H9 (cell line): ENCODE measurements around the gene NLRP12. TPM values are rescaled to one million over a fixed set of nuclear protein-coding genes. Genes with fewer than 3 reads are reported as not detected.
A peak's percentile ranks its signal among the peaks of the same experiment; 100 is the strongest.

Source experiments
- DNase-seq: peaks from one replicate; pipeline ENCODE4 v3.0.0-alpha.2; 2017
- H2AFZ ChIP-seq: one replicate; pipeline ENCODE4 v1.6.1; 2013; ENCODE audit warnings: mild to moderate bottlenecking, low read length, control low read depth, moderate library complexity
- H2AK5ac ChIP-seq: 2 replicates; pipeline ENCODE4 v1.6.1; 2013; ENCODE audit warnings: low read length, control low read depth, mixed read lengths; ENCODE audit not compliant: insufficient read length
- H2BK120ac ChIP-seq: one replicate; pipeline ENCODE4 v1.6.1; 2013; ENCODE audit warnings: low read depth, mild to moderate bottlenecking, low read length, control low read depth, inconsistent platforms; ENCODE audit not compliant: poor library complexity, severe bottlenecking
- H2BK12ac ChIP-seq: 2 replicates; pipeline ENCODE4 v1.6.1; 2013; ENCODE audit warnings: low read length, control low read depth, mixed read lengths, low read depth; ENCODE audit not compliant: insufficient read length
- H2BK15ac ChIP-seq: 2 replicates; pipeline ENCODE4 v1.6.1; 2013; ENCODE audit warnings: low read depth, low read length, control low read depth
- H2BK20ac ChIP-seq: one replicate; pipeline ENCODE4 v1.6.1; 2013; ENCODE audit warnings: low read depth, mild to moderate bottlenecking, low read length, control low read depth, inconsistent platforms; ENCODE audit not compliant: poor library complexity, severe bottlenecking
- H2BK5ac ChIP-seq: 2 replicates; pipeline ENCODE4 v1.6.1; 2013; ENCODE audit warnings: low read length, control low read depth, mixed read lengths; ENCODE audit not compliant: insufficient read length
- H3K14ac ChIP-seq: 2 replicates; pipeline ENCODE4 v1.6.1; 2013; ENCODE audit warnings: low read length, control low read depth; ENCODE audit not compliant: insufficient read depth
- H3K18ac ChIP-seq: 2 replicates; pipeline ENCODE4 v1.6.1; 2013; ENCODE audit warnings: low read depth, mild to moderate bottlenecking, mixed read lengths, low read length, control low read depth; ENCODE audit not compliant: insufficient read length
- H3K23ac ChIP-seq: 2 replicates; pipeline ENCODE4 v1.6.1; 2013; ENCODE audit warnings: low read length, control low read depth, mixed read lengths, low read depth; ENCODE audit not compliant: insufficient read length
- H3K23me2 ChIP-seq: 2 replicates; pipeline ENCODE4 v1.6.1; 2013; ENCODE audit warnings: low read depth, mild to moderate bottlenecking, mixed read lengths, low read length, control low read depth; ENCODE audit not compliant: insufficient read length, poor library complexity, severe bottlenecking
- H3K27ac ChIP-seq: 2 replicates; pipeline ENCODE4 v1.5.1; 2013; ENCODE audit warnings: low read length, control low read depth, mixed read lengths, low read depth; ENCODE audit not compliant: insufficient read length
- H3K27me3 ChIP-seq: 2 replicates; pipeline ENCODE4 v1.6.1; 2013; ENCODE audit warnings: low read length, control low read depth, inconsistent platforms; ENCODE audit not compliant: insufficient read depth
- H3K4ac ChIP-seq: 2 replicates; pipeline ENCODE4 v1.6.1; 2013; ENCODE audit warnings: low read depth, mild to moderate bottlenecking, control low read depth, inconsistent platforms, low read length, moderate library complexity
- H3K4me1 ChIP-seq: 2 replicates; pipeline ENCODE4 v1.6.1; 2013; ENCODE audit warnings: low read length, control low read depth, inconsistent platforms; ENCODE audit not compliant: insufficient read depth
- H3K4me2 ChIP-seq: 2 replicates; pipeline ENCODE4 v1.6.1; 2013; ENCODE audit warnings: low read length, control low read depth, mixed read lengths; ENCODE audit not compliant: insufficient read length, insufficient read depth
- H3K56ac ChIP-seq: 2 replicates; pipeline ENCODE4 v1.6.1; 2013; ENCODE audit warnings: low read depth, mild to moderate bottlenecking, mixed read lengths, low read length, control low read depth; ENCODE audit not compliant: insufficient read length
- H3K79me1 ChIP-seq: 2 replicates; pipeline ENCODE4 v1.6.1; 2013; ENCODE audit warnings: low read depth, mild to moderate bottlenecking, moderate library complexity, low read length, control low read depth, inconsistent platforms; ENCODE audit not compliant: insufficient read depth, poor library complexity, severe bottlenecking
- H3K79me2 ChIP-seq: 2 replicates; pipeline ENCODE4 v1.6.1; 2013; ENCODE audit warnings: low read length, control low read depth, inconsistent platforms; ENCODE audit not compliant: insufficient read depth
- H3K9ac ChIP-seq: 2 replicates; pipeline ENCODE4 v1.6.1; 2013; ENCODE audit warnings: low read length, control low read depth, mixed read lengths; ENCODE audit not compliant: insufficient read length; ENCODE audit errors: extremely low read depth
- H3K9me3 ChIP-seq: one replicate; pipeline ENCODE4 v1.6.1; 2013; ENCODE audit warnings: low read depth, low read length, inconsistent platforms; ENCODE audit not compliant: control insufficient read depth
- H3T11ph ChIP-seq: one replicate; pipeline ENCODE4 v1.6.1; 2013; ENCODE audit warnings: mild to moderate bottlenecking, low read length, control low read depth, inconsistent platforms
- H4K20me1 ChIP-seq: one replicate; pipeline ENCODE4 v1.6.1; 2013; ENCODE audit not compliant: control insufficient read depth, insufficient read length, insufficient read depth
- H4K5ac ChIP-seq: 2 replicates; pipeline ENCODE4 v1.6.1; 2013; ENCODE audit warnings: low read depth, mild to moderate bottlenecking, mixed read lengths, low read length, control low read depth; ENCODE audit not compliant: insufficient read length
- H4K8ac ChIP-seq: replicated peaks from 2 replicates; pipeline ENCODE4 v1.6.1; 2013; ENCODE audit warnings: low read length, control low read depth, mixed read lengths, low read depth; ENCODE audit not compliant: insufficient read length
- H4K91ac ChIP-seq: 2 replicates; pipeline ENCODE4 v1.6.1; 2013; ENCODE audit warnings: low read depth, mild to moderate bottlenecking, moderate library complexity, mixed read lengths, low read length, control low read depth; ENCODE audit not compliant: insufficient read length
- H3K27ac Mint-ChIP-seq, 3 experiments: 2 replicates in 2 of 3; 3 replicates in 1 of 3; pipeline ENCODE4 v1.8.0; 2020 to 2021; ENCODE audit warnings: mixed read lengths in 3 of 3, mild to moderate bottlenecking in 1 of 3, moderate library complexity in 1 of 3
- H3K27me3 Mint-ChIP-seq: 2 replicates; pipeline ENCODE4 v1.8.0; 2021; ENCODE audit warnings: low read depth, mild to moderate bottlenecking, moderate library complexity, mixed read lengths
- H3K36me3 Mint-ChIP-seq, 3 experiments: 2 replicates in 2 of 3; 3 replicates in 1 of 3; pipeline ENCODE4 v1.8.0; 2020 to 2021; ENCODE audit warnings: low read depth in 3 of 3, mixed read lengths in 3 of 3; ENCODE audit not compliant: insufficient read depth in 1 of 3
- H3K4me1 Mint-ChIP-seq, 2 experiments: 2 replicates each; pipeline ENCODE4 v1.8.0; 2020; ENCODE audit warnings: mixed read lengths in 2 of 2
- H3K4me3 Mint-ChIP-seq, 2 experiments: 2 replicates in 1 of 2; 3 replicates in 1 of 2; pipeline ENCODE4 v1.8.0; 2020 to 2021; ENCODE audit warnings: mild to moderate bottlenecking in 2 of 2, mixed read lengths in 2 of 2, moderate library complexity in 1 of 2
- H3K9me3 Mint-ChIP-seq, 2 experiments: 2 replicates in 1 of 2; 3 replicates in 1 of 2; pipeline ENCODE4 v1.8.0; 2020; ENCODE audit warnings: mild to moderate bottlenecking in 2 of 2, mixed read lengths in 2 of 2, moderate library complexity in 1 of 2
- CTCF ChIP-seq: fragments of 200-600 bp; sonication (generic); conservative IDR thresholded peaks from 3 replicates; pipeline ENCODE4 v1.8.0; 2021; ENCODE audit warnings: antibody characterized with exemption, mild to moderate bottlenecking
- WGBS: extraction: QIAGEN DNeasy Blood & Tissue Kit; methylation state at CpG from one replicate; pipeline ENCODE4 v1.1.7; 2013; ENCODE audit warnings: missing lambda C conversion rate, low lambda C conversion rate, mixed read lengths; ENCODE audit not compliant: insufficient read length; ENCODE audit errors: extremely low coverage; 5-methylcytosine and 5-hydroxymethylcytosine counted together
- total RNA-seq: library from RNA; stranded (reverse); gene quantifications from 2 replicates; pipeline ENCODE4 v1.2.1, GENCODE V29; 2021

NLRP12 gene
- total RNA-seq, 1 experiment from 2014 or later = 4.0 TPM

- H4K20me1 ChIP-seq = no peaks in the 10 kb centered on the region
- H3K23ac ChIP-seq = no peak overlapping the region
- no peak overlapping the region for H3K4me2 ChIP-seq
- DNase-seq = no peak
- peaks cover 3% of the 10 kb centered on the region for H3K23me2 ChIP-seq
- Mint-ChIP-seq H3K27me3 (peaks cover 2% of the 10 kb centered on the region; the same call in 1 of the 2 replicates), H3K9me3 (peaks cover 46 to 49% of the 10 kb centered on the region in 2 experiments), H3K36me3 (peaks cover 15 to 47% (median 33%) of the 10 kb centered on the region in 3 experiments), H3K4me1 (peaks cover 25 to 26% of the 10 kb centered on the region in 2 experiments), H3K4me3 (no peak overlapping the region; a peak in 2 of 5 replicates), H3K27ac (peak overlapping the region; percentile 34 to 92 (median 85); a peak in 5 of 7 replicates)
- H3K4me1 ChIP-seq = no peaks in the 10 kb centered on the region; the same call in 1 of the 2 replicates
- no peak overlapping the region for H2AFZ ChIP-seq
- no peak overlapping the region for H2BK12ac ChIP-seq
- H3K9me3 ChIP-seq = no peaks in the 10 kb centered on the region
- no peak overlapping the region for H2AK5ac ChIP-seq
- H3T11ph ChIP-seq = no peak overlapping the region
- no peak overlapping the region for H2BK20ac ChIP-seq
- peak overlapping the region; percentile 15 for H3K27ac ChIP-seq
- H2BK15ac ChIP-seq = no peak overlapping the region
- H3K14ac ChIP-seq = no peak overlapping the region
- no peak overlapping the region for H4K91ac ChIP-seq
- no CpG with 5 or more reads among the region's 11 CpGs for WGBS
- H4K8ac ChIP-seq = no peak overlapping the region
- no peaks in the 10 kb centered on the region for H3K79me1 ChIP-seq
- no peak overlapping the region for H4K5ac ChIP-seq
- H3K9ac ChIP-seq = no peak overlapping the region
- H3K27me3 ChIP-seq = no peaks in the 10 kb centered on the region
- H2BK5ac ChIP-seq = no peak overlapping the region
- H3K4ac ChIP-seq = no peak overlapping the region
- no peaks in the 10 kb centered on the region for H3K79me2 ChIP-seq
- no peak overlapping the region for H3K56ac ChIP-seq
- TF ChIP-seq CTCF = no peak
- no peak overlapping the region for H2BK120ac ChIP-seq
- H3K18ac ChIP-seq = no peak overlapping the region
Measured at GRCh38 chr19:53785196-53785889, 38.8 kb downstream of the NLRP12 start.
